ENCODE results near the gene UBN1.

DNA sequence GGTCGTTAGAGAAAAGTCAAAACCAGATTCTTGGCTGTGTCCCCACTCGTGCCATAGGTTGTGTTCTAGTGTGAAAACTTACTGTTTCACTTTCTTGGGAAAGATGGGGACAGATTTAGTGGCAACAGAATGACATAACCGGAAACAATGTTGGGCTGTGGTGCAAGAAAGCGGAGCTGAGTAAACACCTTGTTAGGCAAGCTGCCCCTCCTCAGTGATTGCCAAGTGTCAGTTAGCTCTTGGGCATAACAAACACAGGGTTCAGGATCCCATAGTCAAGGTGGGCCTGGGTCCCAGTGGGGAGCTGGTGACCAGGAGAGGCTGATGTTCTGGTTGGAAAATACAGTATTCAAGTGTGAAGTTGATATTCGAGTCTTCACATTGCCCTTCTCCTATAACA, 15.4 kb downstream of the UBN1 start:
- TF ChIP-seq CTCF (optimal IDR thresholded peaks at IDR 0.05 in 1 of 3, IDR thresholded peaks at IDR 0.05 in 1 of 3, conservative IDR thresholded peaks at IDR 0.05 in 1 of 3; ENCODE audit: extremely low read depth in 1 of 3, insufficient read depth in 2 of 3, low read length in 3 of 3) = no peak
- TF ChIP-seq EZH2 (IDR thresholded peaks at IDR 0.05; ENCODE audit: low read length) = no peak
